Mucosa of stomach (tissue), 1 donor: Measurements from ENCODE around the gene MAP3K13.
"Not testable (repeated sequence)": the region's sequence is repeated elsewhere in the genome, so short reads cannot be mapped to it uniquely, and the experiment has no call there.

Source experiments
- H3K27me3 ChIP-seq: one replicate; pipeline ENCODE4 v1.7.0; 2013; ENCODE audit warnings: mild to moderate bottlenecking, low read length; ENCODE audit not compliant: control insufficient read depth, insufficient read depth
- H3K36me3 ChIP-seq: one replicate; pipeline ENCODE4 v1.7.0; 2013; ENCODE audit warnings: low read length; ENCODE audit not compliant: control insufficient read depth, insufficient read depth
- H3K4me1 ChIP-seq: one replicate; pipeline ENCODE4 v1.7.0; 2013; ENCODE audit warnings: mild to moderate bottlenecking, low read length; ENCODE audit not compliant: control insufficient read depth, insufficient read depth
- H3K4me3 ChIP-seq: one replicate; pipeline ENCODE4 v1.7.0; 2013; ENCODE audit warnings: low read length
- H3K9ac ChIP-seq: one replicate; pipeline ENCODE4 v1.7.0; 2013; ENCODE audit warnings: mild to moderate bottlenecking, low read length, moderate library complexity
- H3K9me3 ChIP-seq: one replicate; pipeline ENCODE4 v1.7.0; 2013; ENCODE audit warnings: mild to moderate bottlenecking, low read length, moderate library complexity; ENCODE audit not compliant: control insufficient read depth
- donor health status: Pancreatic carcinoma.

Gene MAP3K13

GRCh38 chr3:185473290-185473815 lies 110.4 kb downstream of the MAP3K13 start:
- no peaks in the 10 kb centered on the region for H3K27me3 ChIP-seq
- no peaks in the 10 kb centered on the region for H3K9me3 ChIP-seq
- H3K4me3 ChIP-seq: no peak overlapping the region
- no peaks in the 10 kb centered on the region for H3K36me3 ChIP-seq
- H3K9ac ChIP-seq: no peak overlapping the region
- no peaks in the 10 kb centered on the region for H3K4me1 ChIP-seq

- H3K36me3 ChIP-seq, H3K9me3 ChIP-seq, H3K4me1 ChIP-seq, H3K9ac ChIP-seq, H3K4me3 ChIP-seq, H3K27me3 ChIP-seq: not testable (repeated sequence)
These were observed 112.0 kb downstream of the MAP3K13 start for GRCh38 chr3:185474922-185475321.

- peaks cover 8% of the 10 kb centered on the region for H3K36me3 ChIP-seq
- no peaks in the 10 kb centered on the region for H3K9me3 ChIP-seq
- no peak overlapping the region for H3K9ac ChIP-seq
- no peak overlapping the region for H3K4me3 ChIP-seq
- no peaks in the 10 kb centered on the region for H3K4me1 ChIP-seq
- H3K27me3 ChIP-seq: no peaks in the 10 kb centered on the region
These were observed 114.4 kb downstream of the MAP3K13 start for GRCh38 chr3:185477316-185477715.

GRCh38 chr3:185479373-185479945 lies 116.5 kb downstream of the MAP3K13 start:
- H3K27me3 ChIP-seq: no peaks in the 10 kb centered on the region
- peaks cover 9% of the 10 kb centered on the region for H3K36me3 ChIP-seq
- no peaks in the 10 kb centered on the region for H3K9me3 ChIP-seq
- H3K9ac ChIP-seq: no peak overlapping the region
- H3K4me1 ChIP-seq: no peaks in the 10 kb centered on the region
- no peak overlapping the region for H3K4me3 ChIP-seq

GRCh38 chr3:185484296-185484695 lies 121.4 kb downstream of the MAP3K13 start:
- Histone ChIP-seq H3K9ac (no peak overlapping the region), H3K4me1 (peaks cover 3% of the 10 kb centered on the region), H3K9me3 (no peaks in the 10 kb centered on the region), H3K36me3 (peaks cover 9% of the 10 kb centered on the region), H3K4me3 (no peak overlapping the region), H3K27me3 (no peaks in the 10 kb centered on the region)

GRCh38 chr3:185486394-185486793 lies 123.5 kb downstream of the MAP3K13 start:
- Histone ChIP-seq H3K4me3 (no peak overlapping the region), H3K4me1 (peaks cover 10% of the 10 kb centered on the region), H3K9me3 (no peaks in the 10 kb centered on the region), H3K9ac (no peak overlapping the region), H3K36me3 (peaks cover 3% of the 10 kb centered on the region), H3K27me3 (no peaks in the 10 kb centered on the region)

GRCh38 chr3:185488465-185488864 lies 125.5 kb downstream of the MAP3K13 start:
- Histone ChIP-seq H3K36me3 (no peaks in the 10 kb centered on the region), H3K4me1 (peaks cover 10% of the 10 kb centered on the region), H3K9me3 (no peaks in the 10 kb centered on the region), H3K4me3 (no peak overlapping the region), H3K9ac (no peak overlapping the region), H3K27me3 (no peaks in the 10 kb centered on the region)

GRCh38 chr3:185489462-185489861 lies 126.5 kb downstream of the MAP3K13 start:
- H3K9ac ChIP-seq: no peak overlapping the region
- H3K36me3 ChIP-seq: no peaks in the 10 kb centered on the region
- no peak overlapping the region for H3K4me3 ChIP-seq
- no peaks in the 10 kb centered on the region for H3K9me3 ChIP-seq
- peaks cover 10% of the 10 kb centered on the region for H3K4me1 ChIP-seq
- H3K27me3 ChIP-seq: no peaks in the 10 kb centered on the region

- Histone ChIP-seq H3K4me3 (no peak overlapping the region), H3K36me3 (no peaks in the 10 kb centered on the region), H3K4me1 (peaks cover 10% of the 10 kb centered on the region), H3K9me3 (no peaks in the 10 kb centered on the region), H3K9ac (no peak overlapping the region), H3K27me3 (no peaks in the 10 kb centered on the region)
These were observed 127.3 kb downstream of the MAP3K13 start for GRCh38 chr3:185490241-185490640.

- H3K9me3 ChIP-seq: no peaks in the 10 kb centered on the region
- peaks cover 23% of the 10 kb centered on the region for H3K4me1 ChIP-seq
- H3K9ac ChIP-seq: peak within 1 kb of the TSS; percentile 92
- peak within 1 kb of the TSS; percentile 78 for H3K4me3 ChIP-seq
- no peaks in the 10 kb centered on the region for H3K27me3 ChIP-seq
- H3K36me3 ChIP-seq: peaks cover 6% of the 10 kb centered on the region
These were observed 135.8 kb downstream of the MAP3K13 start, which contains the start of gene TMEM41A for GRCh38 chr3:185498503-185499396. TMEM41A (minus strand) TSS chr3:185499035; CDS start chr3:185498961, 74 bp downstream.

GRCh38 chr3:185502987-185503386 lies 140.1 kb downstream of the MAP3K13 start:
- H3K27me3 ChIP-seq: no peaks in the 10 kb centered on the region
- peaks cover 30% of the 10 kb centered on the region for H3K4me1 ChIP-seq
- no peaks in the 10 kb centered on the region for H3K36me3 ChIP-seq
- H3K4me3 ChIP-seq: no peak overlapping the region
- H3K9ac ChIP-seq: no peak overlapping the region
- H3K9me3 ChIP-seq: no peaks in the 10 kb centered on the region

GRCh38 chr3:185503521-185503920 lies 140.6 kb downstream of the MAP3K13 start:
- H3K27me3 ChIP-seq: no peaks in the 10 kb centered on the region
- H3K9ac ChIP-seq: no peak overlapping the region
- peaks cover 30% of the 10 kb centered on the region for H3K4me1 ChIP-seq
- no peaks in the 10 kb centered on the region for H3K9me3 ChIP-seq
- no peaks in the 10 kb centered on the region for H3K36me3 ChIP-seq
- H3K4me3 ChIP-seq: no peak overlapping the region
